ENCODE measurements around the gene CROT.

- TF ChIP-seq CTCF (IDR thresholded peaks at IDR 0.05) (no peak), POLR2A (IDR thresholded peaks at IDR 0.05) (no peak)
These were observed 1.7 kb downstream of the CROT start for GRCh38 chr7:87347207-87347606.
